Pancreas (tissue), 10 donors: Measurements from ENCODE around the gene GJB4. TPM values are rescaled to one million over a fixed set of nuclear protein-coding genes. Genes with fewer than 3 reads are reported as not detected.
A peak's percentile ranks its signal among the peaks of the same experiment; 100 is the strongest.

ENCODE experiments used
- ATAC-seq, 4 donors: fragments of 200-7000 bp; cut with Tn5 transposase; one replicate each; pipeline versions ENCODE4 v1.8.0 to v1.9.1; 2020; ENCODE audit warnings: mild to moderate bottlenecking in 4 of 4, moderate library complexity in 4 of 4
- DNase-seq, 6 donors: peaks; one replicate each; pipeline ENCODE4 v3.0.0-alpha.2; 2020
- FAIRE-seq: peaks from 2 replicates; lab custom pipeline; 2012; peaks lifted over from hg19 to GRCh38; lab: Jason Lieb, UNC
- H3K27ac ChIP-seq, 4 donors: fragments of 200-600 bp; sonication (generic); 1 replicate in 3 of 4; 2 replicates in 1 of 4; pipeline versions ENCODE4 v1.5.0 to v1.8.0; 2020
- H3K27me3 ChIP-seq, 4 donors: fragments of 200-600 bp; one replicate each; pipeline ENCODE4 v1.8.0; 2021
- H3K36me3 ChIP-seq, 3 donors: fragments of 200-600 bp; sonication (generic) in 1 of 3; one replicate each; pipeline versions ENCODE4 v1.5.0 to v1.8.0; 2020 to 2021
- H3K4me1 ChIP-seq, 3 donors: fragments of 200-600 bp; one replicate each; pipeline ENCODE4 v1.8.0; 2021
- H3K4me3 ChIP-seq, 4 donors: fragments of 200-600 bp; sonication (generic) in 2 of 4; one replicate each; pipeline versions ENCODE4 v1.5.0 to v1.8.0; 2020 to 2021
- H3K9me3 ChIP-seq, 4 donors: fragments of 200-600 bp; one replicate each; pipeline ENCODE4 v1.8.0; 2021
- WGBS, 2 donors: extraction: QIAGEN DNeasy Blood & Tissue Kit; methylation state at CpG; one replicate each; pipeline ENCODE4 v1.1.7; 2013; 5-methylcytosine and 5-hydroxymethylcytosine counted together
- intact Hi-C, 3 donors: fragments of 100-400 bp; cut with DNase I; formaldehyde crosslinking; loops; one replicate each; pipeline versions ENCODE4 v1.11.1 to v1.14.2; 2022
- polyA plus RNA-seq, 2 donors: library from polyadenylated mRNA; stranded (reverse); fragments of 200-250 nt; gene quantifications; one replicate each; pipeline ENCODE4 v1.2.3, GENCODE V29; 2013
- total RNA-seq, 6 donors: library from RNA; stranded (reverse); fragmentation: NEBNext Ultra II Directional in 4 of 6; extraction: Animal tissue kit (Norgen Biotek cat#: 25700) in 4 of 6; gene quantifications; one replicate each; pipeline versions ENCODE4 v1.2.1 to v1.2.4, GENCODE V29; 2021 to 2023
- TF ChIP-seq, protein P1 (sequence below), 4 donors: fragments of 200-600 bp; sonication (generic) in 3 of 4; IDR thresholded peaks; one replicate each; pipeline versions ENCODE4 v1.5.0 to v1.8.0; 2021; ENCODE audit warnings: antibody characterized with exemption in 4 of 4
- donor health status: healthy with polysubstance abuse.
- donor health status: DM: no; HTN: no; CAD: no; lungs with moderate emphysema.
- donor health status: DM: no; HTN: no; CAD: no.
- donor health status: control.
- donor health status: control.
- donor health status: Bipolar disorder and iron deficiency.
- donor health status: DM: yes; HTN: yes; CAD: no.
- donor health status: DM: no; HTN: no; CAD: no.
- donor health status: DM: no; HTN: no; CAD: no.
- donor health status: DM: yes; HTN: yes; CAD: no.

The GJB4 gene
- total and polyA plus RNA-seq, 8 donors, result 0.12 TPM; not detected in 7

GRCh38 chr1:34779526-34779925 lies 20.0 kb downstream of the GJB4 start:
- Histone ChIP-seq H3K27ac (no peak overlapping the region), H3K4me3 (no peak overlapping the region), H3K9me3 (no peaks in the 10 kb centered on the region), H3K36me3 (no peaks in the 10 kb centered on the region), H3K27me3 (no peaks in the 10 kb centered on the region), H3K4me1 (peaks cover 0 to 13% (median 5%) of the 10 kb centered on the region in 3 donors)
- 76 to 85% methylated on average over 5 of the region's 5 CpGs for WGBS, 2 donors
- DNase-seq, result no peak
- intact Hi-C loops, result no loop called here
- ATAC-seq, result no peak
- TF ChIP-seq, protein P1, sequence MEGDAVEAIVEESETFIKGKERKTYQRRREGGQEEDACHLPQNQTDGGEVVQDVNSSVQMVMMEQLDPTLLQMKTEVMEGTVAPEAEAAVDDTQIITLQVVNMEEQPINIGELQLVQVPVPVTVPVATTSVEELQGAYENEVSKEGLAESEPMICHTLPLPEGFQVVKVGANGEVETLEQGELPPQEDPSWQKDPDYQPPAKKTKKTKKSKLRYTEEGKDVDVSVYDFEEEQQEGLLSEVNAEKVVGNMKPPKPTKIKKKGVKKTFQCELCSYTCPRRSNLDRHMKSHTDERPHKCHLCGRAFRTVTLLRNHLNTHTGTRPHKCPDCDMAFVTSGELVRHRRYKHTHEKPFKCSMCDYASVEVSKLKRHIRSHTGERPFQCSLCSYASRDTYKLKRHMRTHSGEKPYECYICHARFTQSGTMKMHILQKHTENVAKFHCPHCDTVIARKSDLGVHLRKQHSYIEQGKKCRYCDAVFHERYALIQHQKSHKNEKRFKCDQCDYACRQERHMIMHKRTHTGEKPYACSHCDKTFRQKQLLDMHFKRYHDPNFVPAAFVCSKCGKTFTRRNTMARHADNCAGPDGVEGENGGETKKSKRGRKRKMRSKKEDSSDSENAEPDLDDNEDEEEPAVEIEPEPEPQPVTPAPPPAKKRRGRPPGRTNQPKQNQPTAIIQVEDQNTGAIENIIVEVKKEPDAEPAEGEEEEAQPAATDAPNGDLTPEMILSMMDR (IDR thresholded peaks at IDR 0.05), result no peak
- no peak for FAIRE-seq

DNA sequence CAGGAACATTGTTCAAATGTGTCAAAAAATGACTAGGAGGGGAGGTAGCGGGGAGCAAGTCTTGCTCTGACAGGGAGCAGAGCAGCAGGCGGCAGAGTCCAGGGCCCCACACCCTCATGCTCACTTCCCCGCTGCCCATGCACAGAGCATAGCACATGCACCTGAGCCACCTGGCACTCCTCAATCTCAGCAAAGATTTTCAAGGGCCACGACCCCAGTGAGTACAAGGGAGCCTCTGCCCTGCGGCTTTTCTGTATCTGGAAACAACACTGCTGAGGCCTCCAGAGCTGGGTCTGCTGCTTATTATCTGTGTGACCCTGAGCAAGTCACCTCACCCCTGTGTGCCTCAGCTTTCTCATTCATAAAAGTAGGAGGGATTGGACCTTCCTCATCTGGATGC lies 20.4 kb downstream of the GJB4 start:
- 83 to 84% methylated on average over 5 of the region's 5 CpGs for WGBS, 2 donors
- Histone ChIP-seq H3K36me3 (no peaks in the 10 kb centered on the region), H3K27ac (no peak overlapping the region), H3K27me3 (no peaks in the 10 kb centered on the region), H3K4me1 (peaks cover 0 to 13% (median 5%) of the 10 kb centered on the region in 3 donors), H3K4me3 (no peak overlapping the region), H3K9me3 (no peaks in the 10 kb centered on the region)
- DNase-seq (no peak), FAIRE-seq (no peak), ATAC-seq (no peak)
- TF ChIP-seq, protein P1 (IDR thresholded peaks at IDR 0.05), result no peak
- intact Hi-C loops, result no loop called here

GRCh38 chr1:34780528-34780927 lies 21.0 kb downstream of the GJB4 start:
- intact Hi-C loops, result no loop called here
- peak overlapping the region in 1 of 4 donors; percentile 48 for H3K4me3 ChIP-seq
- no peak overlapping the region for H3K27ac ChIP-seq
- H3K4me1 ChIP-seq, result peaks cover 0 to 13% (median 5%) of the 10 kb centered on the region in 3 donors
- FAIRE-seq, result no peak
- no peak for ATAC-seq
- 80 to 83% methylated on average over 2 of the region's 2 CpGs for WGBS, 2 donors
- no peaks in the 10 kb centered on the region for H3K27me3 ChIP-seq
- no peak for DNase-seq
- TF ChIP-seq, protein P1 (IDR thresholded peaks at IDR 0.05), result no peak
- no peaks in the 10 kb centered on the region for H3K9me3 ChIP-seq
- H3K36me3 ChIP-seq, result no peaks in the 10 kb centered on the region

DNA sequence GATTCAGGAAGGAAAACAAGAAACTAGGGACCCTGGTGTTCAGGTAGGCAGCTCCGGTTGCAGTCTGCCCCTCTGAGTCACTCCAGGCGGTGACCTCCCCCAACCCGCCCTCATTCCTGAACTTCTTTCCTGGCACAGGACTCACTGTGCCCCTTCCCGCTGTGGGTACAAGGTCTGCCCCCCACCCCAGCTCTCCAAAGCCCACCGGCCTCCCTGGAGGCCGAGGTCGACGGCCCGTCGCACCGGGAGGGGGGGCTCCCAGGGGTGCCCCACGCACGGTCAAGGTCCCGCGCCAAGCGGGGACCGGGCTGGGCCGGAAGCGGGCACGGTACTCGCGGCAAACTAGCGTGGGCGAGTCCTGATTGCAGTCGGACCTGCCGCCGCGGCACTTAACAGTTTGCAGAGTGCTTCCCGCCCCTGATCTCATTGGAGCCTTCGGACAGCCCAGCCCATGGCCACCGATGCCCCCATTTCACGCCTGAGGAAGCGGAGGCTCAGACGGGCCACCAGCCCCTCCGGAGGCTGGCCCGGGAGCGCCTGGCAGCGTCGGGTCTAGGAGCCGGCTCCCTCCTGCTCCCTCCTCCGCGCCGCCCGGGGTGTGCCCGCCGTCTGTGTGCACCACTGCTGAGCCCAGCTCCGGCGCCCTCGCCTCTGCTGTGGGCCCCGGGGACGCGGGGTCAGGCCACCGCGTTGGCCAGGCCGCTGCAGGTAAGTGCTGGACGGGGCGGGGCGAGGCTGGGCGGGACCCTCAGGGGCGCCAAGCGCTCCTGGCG lies 21.7 kb downstream of the GJB4 start, which contains the start of gene GJB3:
GJB3 (plus strand) TSS at position 144 of the 773 bp plus-strand sequence. CDS start 3,549 bp downstream, outside the sequence.
- no peaks in the 10 kb centered on the region for H3K27me3 ChIP-seq
- DNase-seq (peak in 1 of 6 donors; percentile 74), ATAC-seq (peak; percentile 58 to 70 (median 60)), FAIRE-seq (no peak)
- H3K36me3 ChIP-seq, result no peaks in the 10 kb centered on the region
- WGBS, 2 donors, result 1% methylated on average over 51 to 62 of the region's 62 CpGs
- peak within 1 kb of the TSS; percentile 16 to 48 (median 30) for H3K4me3 ChIP-seq
- TF ChIP-seq, protein P1 (IDR thresholded peaks at IDR 0.05), result no peak
- intact Hi-C loops, result no loop called here
- no peak within 1 kb of the TSS for H3K27ac ChIP-seq
- no peaks in the 10 kb centered on the region for H3K9me3 ChIP-seq
- H3K4me1 ChIP-seq, result peaks cover 0 to 13% (median 5%) of the 10 kb centered on the region in 3 donors
